Liver (tissue), 3 donors: Measurements from ENCODE around the gene STAT5B.

Experiments
- CTCF ChIP-seq: fragments of 150-350 bp; IDR thresholded peaks from 2 replicates; pipeline ENCODE4 v1.5.1; 2017; ENCODE audit warnings: improper control_type of control experiment, low read depth, low read length; ENCODE audit not compliant: missing input control
- EGR1 ChIP-seq, 2 donors: IDR thresholded peaks; 2 replicates each; pipeline ENCODE4 v1.6.1; 2016 to 2018; ENCODE audit warnings: antibody characterized with exemption in 2 of 2, low read depth in 2 of 2
- GABPA ChIP-seq, 2 donors: IDR thresholded peaks in 1 of 2; conservative IDR thresholded peaks in 1 of 2; 2 replicates each; pipeline ENCODE4 v1.6.1; 2016; ENCODE audit warnings: antibody characterized with exemption in 2 of 2, mild to moderate bottlenecking in 1 of 2, moderate library complexity in 1 of 2
- MAX ChIP-seq: IDR thresholded peaks from 2 replicates; pipeline ENCODE4 v1.6.1; 2016; ENCODE audit warnings: antibody characterized with exemption
- RAD21 ChIP-seq, 2 donors: IDR thresholded peaks; 2 replicates each; pipeline ENCODE4 v1.6.1; 2016; ENCODE audit warnings: antibody characterized with exemption in 2 of 2, mild to moderate bottlenecking in 2 of 2
- REST ChIP-seq: IDR thresholded peaks from 2 replicates; pipeline ENCODE4 v1.6.1; 2016; ENCODE audit warnings: antibody characterized with exemption, mild to moderate bottlenecking
- RXRA ChIP-seq, 2 donors: IDR thresholded peaks; 2 replicates each; pipeline ENCODE4 v1.6.1; 2017 to 2018; ENCODE audit warnings: antibody characterized with exemption in 2 of 2, mild to moderate bottlenecking in 1 of 2
- SP1 ChIP-seq: IDR thresholded peaks from 2 replicates; pipeline ENCODE4 v1.6.1; 2018; ENCODE audit warnings: antibody characterized with exemption, mild to moderate bottlenecking
- TAF1 ChIP-seq: conservative IDR thresholded peaks from 2 replicates; pipeline ENCODE4 v1.6.1; 2016; ENCODE audit warnings: antibody characterized with exemption, mild to moderate bottlenecking
- YY1 ChIP-seq: IDR thresholded peaks from 2 replicates; pipeline ENCODE4 v1.6.1; 2016; ENCODE audit warnings: antibody characterized with exemption, mild to moderate bottlenecking
- ZBTB33 ChIP-seq: IDR thresholded peaks from 2 replicates; pipeline ENCODE4 v1.6.1; 2016; ENCODE audit warnings: antibody characterized with exemption
- donor health status: healthy.
- donor health status: healthy.

DNA sequence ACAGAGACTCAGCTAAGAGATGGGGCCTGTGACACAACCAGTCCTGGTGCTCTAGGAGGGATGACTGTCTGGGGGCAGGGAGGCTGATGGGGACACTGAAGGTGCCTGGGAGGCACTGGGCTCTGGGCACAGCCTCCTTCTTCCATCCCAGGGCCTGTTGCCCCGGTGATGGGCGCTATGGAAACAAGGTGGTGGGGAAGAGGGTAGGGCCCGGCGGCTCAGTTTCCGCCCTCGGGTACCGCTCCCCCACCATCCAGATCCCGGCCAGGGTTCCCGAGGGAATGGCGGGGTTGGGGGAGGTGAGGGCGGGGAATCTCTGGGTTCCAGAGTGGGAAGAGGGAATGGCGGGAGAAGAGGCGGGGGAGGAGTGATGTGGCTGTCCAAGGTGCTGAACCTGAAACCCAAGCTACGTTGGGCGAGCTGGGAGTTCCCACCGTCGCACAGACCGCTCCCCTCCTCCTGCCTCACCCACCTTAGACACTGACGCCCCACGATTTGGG, 96.2 kb downstream of the STAT5B start:
- TF ChIP-seq CTCF (no peak), ZBTB33 (no peak), MAX (no peak), EGR1 (IDR thresholded peaks at IDR 0.05; ENCODE audit: low read depth in 2 of 2) (no peak), REST (peak; percentile 99), RAD21 (IDR thresholded peaks at IDR 0.05) (no peak), GABPA (IDR thresholded peaks at IDR 0.05 in 1 of 2, conservative IDR thresholded peaks at IDR 0.05 in 1 of 2) (no peak), YY1 (no peak), SP1 (no peak), RXRA (IDR thresholded peaks at IDR 0.05) (no peak), TAF1 (no peak)
